HEK293 (cell line): ENCODE measurements around the gene CFAP157.

Source experiments
- KLF9 ChIP-seq: fragments of 450-650 bp; formaldehyde crosslinking; IDR thresholded peaks from 2 replicates; pipeline ENCODE4 v1.5.1; 2016; ENCODE audit warnings: missing biosample characterization, missing genetic modification characterization, low read depth
- ZBTB1 ChIP-seq: fragments of 450-650 bp; formaldehyde crosslinking; IDR thresholded peaks from 2 replicates; pipeline ENCODE4 v1.5.1; 2016; ENCODE audit warnings: missing biosample characterization, missing genetic modification characterization
- ZBTB26 ChIP-seq: fragments of 450-650 bp; formaldehyde crosslinking; optimal IDR thresholded peaks from 2 replicates; pipeline ENCODE3; 2016; ENCODE audit warnings: missing biosample characterization, mild to moderate bottlenecking, missing genetic modification characterization
- ZBTB49 ChIP-seq: fragments of 450-650 bp; formaldehyde crosslinking; IDR thresholded peaks from 2 replicates; pipeline ENCODE4 v1.5.1; 2016; ENCODE audit warnings: missing biosample characterization, missing genetic modification characterization, low read depth
- ZNF335 ChIP-seq: fragments of 450-650 bp; formaldehyde crosslinking; conservative IDR thresholded peaks from 2 replicates; pipeline ENCODE4 v1.5.1; 2016; ENCODE audit warnings: missing biosample characterization, missing genetic modification characterization
- ZNF645 ChIP-seq: fragments of 450-650 bp; formaldehyde crosslinking; IDR thresholded peaks from 2 replicates; pipeline ENCODE4; 2016; ENCODE audit warnings: missing biosample characterization, missing genetic modification characterization
- ZNF792 ChIP-seq: fragments of 450-650 bp; formaldehyde crosslinking; IDR thresholded peaks from 2 replicates; pipeline ENCODE4 v1.5.1; 2016; ENCODE audit warnings: missing biosample characterization, missing genetic modification characterization

GRCh38 chr9:127697575-127697974, 9.2 kb upstream of the CFAP157 start:
- TF ChIP-seq ZBTB26 (no peak), ZBTB49 (tag by site-specific recombination) (no peak), KLF9 (no peak), ZBTB1 (tag by site-specific recombination) (no peak), ZNF645 (tag by site-specific recombination) (no peak), ZNF335 (tag by site-specific recombination) (no peak), ZNF792 (tag by site-specific recombination) (no peak)
